ACC112 (cell line): ENCODE measurements around the gene STK16.
"Not testable (repeated sequence)": the region's sequence is repeated elsewhere in the genome, so short reads cannot be mapped to it uniquely, and the experiment has no call there.

Source experiments
- H2AFZ ChIP-seq: fragments of 200-600 bp; sonication (generic); one replicate; pipeline ENCODE4 v1.6.0; 2017; ENCODE audit warnings: antibody characterized with exemption, low read length; ENCODE audit not compliant: unreplicated experiment
- H3K27ac ChIP-seq: fragments of 200-600 bp; sonication (generic); 2 replicates; pipeline ENCODE4 v1.5.1; 2014; ENCODE audit warnings: low read depth, mild to moderate bottlenecking, antibody characterized with exemption, low read length, moderate library complexity
- H3K27me3 ChIP-seq: fragments of 200-600 bp; sonication (generic); 2 replicates; pipeline ENCODE4 v1.6.1; 2014; ENCODE audit warnings: mild to moderate bottlenecking, antibody characterized with exemption, low read length, moderate library complexity, mixed read lengths; ENCODE audit not compliant: insufficient read depth
- H3K36me3 ChIP-seq: fragments of 200-600 bp; sonication (generic); 2 replicates; pipeline ENCODE4 v1.6.1; 2016; ENCODE audit warnings: mild to moderate bottlenecking, antibody characterized with exemption, low read length, moderate library complexity, mixed read lengths; ENCODE audit not compliant: insufficient read depth
- H3K4me1 ChIP-seq: fragments of 200-600 bp; sonication (generic); one replicate; pipeline ENCODE4 v1.6.1; 2016; ENCODE audit warnings: low read length, mixed read lengths; ENCODE audit not compliant: insufficient read depth, unreplicated experiment, control insufficient read depth
- H3K4me3 ChIP-seq: fragments of 200-600 bp; sonication (generic); 2 replicates; pipeline ENCODE4 v1.5.1; 2014; ENCODE audit warnings: mild to moderate bottlenecking, low read depth, low read length
- H3K79me2 ChIP-seq: fragments of 200-600 bp; sonication (generic); one replicate; pipeline ENCODE4 v1.6.0; 2016; ENCODE audit warnings: low read length; ENCODE audit not compliant: control insufficient read depth, unreplicated experiment, insufficient read depth

The STK16 gene

DNA sequence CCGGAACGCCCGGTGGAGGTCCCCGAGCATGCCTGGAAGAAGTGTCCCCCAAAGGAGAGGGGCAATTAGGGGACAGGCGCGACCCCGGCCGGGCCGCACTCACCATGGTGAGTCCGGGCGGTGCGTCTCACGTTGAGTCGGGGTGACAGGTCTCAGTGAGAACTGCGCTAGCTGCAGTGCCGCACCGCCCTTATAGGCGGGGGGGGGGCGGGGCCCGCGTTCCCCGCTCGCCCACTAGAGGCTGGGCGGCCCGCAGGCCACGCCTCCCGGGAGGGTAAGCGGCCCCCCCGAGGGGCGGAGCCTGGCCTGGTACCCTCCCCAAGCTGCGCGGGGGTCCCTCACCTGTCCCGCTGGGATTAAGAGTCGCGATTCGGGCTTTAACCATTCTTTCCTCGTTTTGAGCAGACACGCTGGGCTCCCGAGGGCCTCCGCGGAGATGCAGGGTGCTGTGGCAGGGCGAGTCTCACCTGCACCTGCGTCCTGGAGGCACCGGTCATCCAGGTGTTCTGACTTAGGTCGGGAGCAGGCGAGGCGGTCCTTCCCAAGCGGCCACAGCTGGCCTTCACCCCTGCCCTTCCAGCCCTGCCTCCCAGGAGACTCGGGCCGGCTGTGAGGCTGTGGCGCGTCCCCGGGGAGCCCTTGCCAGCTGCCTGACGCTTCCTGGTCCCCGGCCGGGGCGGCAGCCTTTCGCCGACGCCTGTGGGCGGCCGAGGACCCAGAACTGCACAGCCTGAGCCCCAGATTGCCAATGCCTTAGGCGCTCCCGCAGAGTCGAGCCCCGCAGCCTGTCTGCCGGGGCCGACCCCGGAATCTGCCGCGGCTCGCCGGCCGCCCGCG, 8.7 kb downstream of the STK16 start, which contains the start of gene TUBA4A:
Gene TUBA4A, minus strand, starts transcription at position 166 of the 837 bp plus-strand sequence. Its CDS starts 60 bp downstream, at position 106.
- peak within 1 kb of the TSS; percentile 84 for H2AFZ ChIP-seq
- H3K36me3 ChIP-seq: peaks cover 4% of the 10 kb centered on the region; the same call in 1 of the 2 replicates
- peak within 1 kb of the TSS; percentile 90 for H3K4me3 ChIP-seq
- H3K79me2 ChIP-seq: peaks cover 19% of the 10 kb centered on the region
- H3K27me3 ChIP-seq: no peaks in the 10 kb centered on the region
- peak within 1 kb of the TSS; percentile 3; the same call in 1 of the 2 replicates for H3K27ac ChIP-seq
- peaks cover 32% of the 10 kb centered on the region for H3K4me1 ChIP-seq

DNA sequence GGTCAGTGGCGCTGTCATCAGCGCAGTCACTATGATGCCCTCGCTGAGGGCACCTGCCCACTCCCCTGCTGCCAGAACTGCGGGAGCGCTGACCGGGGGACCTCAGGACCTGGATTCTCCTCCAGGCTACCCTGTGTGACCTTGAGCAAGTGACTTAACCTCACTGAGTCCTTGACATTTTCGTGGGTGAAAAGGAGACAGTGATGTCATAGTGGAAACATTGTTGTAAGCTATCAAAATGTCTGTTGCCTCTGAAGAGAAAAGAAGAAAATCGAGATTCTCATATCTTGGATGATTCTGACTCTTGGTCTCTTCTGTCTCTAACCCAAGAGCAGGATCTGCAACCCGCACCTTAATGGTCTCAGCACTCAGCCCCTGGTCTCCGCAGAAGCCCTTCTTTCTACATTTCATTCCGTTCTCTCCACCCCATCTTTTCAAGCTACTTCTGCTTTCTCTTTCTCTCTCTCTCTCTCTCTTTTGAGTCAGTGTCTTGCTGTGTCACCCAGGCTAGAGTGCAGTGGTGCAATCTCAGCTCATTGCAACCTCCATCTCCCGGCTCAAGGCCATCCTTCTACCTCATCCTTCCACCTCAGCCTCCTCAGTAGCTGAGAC, 9.4 kb downstream of the STK16 start:
- no peak overlapping the region for H3K27ac ChIP-seq
- H3K27me3 ChIP-seq: no peaks in the 10 kb centered on the region
- H3K79me2 ChIP-seq: peaks cover 19% of the 10 kb centered on the region
- H3K4me3 ChIP-seq: peak overlapping the region; percentile 90
- H2AFZ ChIP-seq: peak overlapping the region; percentile 84
- H3K4me1 ChIP-seq: peaks cover 25% of the 10 kb centered on the region
- peaks cover 4% of the 10 kb centered on the region; the same call in 1 of the 2 replicates for H3K36me3 ChIP-seq

DNA sequence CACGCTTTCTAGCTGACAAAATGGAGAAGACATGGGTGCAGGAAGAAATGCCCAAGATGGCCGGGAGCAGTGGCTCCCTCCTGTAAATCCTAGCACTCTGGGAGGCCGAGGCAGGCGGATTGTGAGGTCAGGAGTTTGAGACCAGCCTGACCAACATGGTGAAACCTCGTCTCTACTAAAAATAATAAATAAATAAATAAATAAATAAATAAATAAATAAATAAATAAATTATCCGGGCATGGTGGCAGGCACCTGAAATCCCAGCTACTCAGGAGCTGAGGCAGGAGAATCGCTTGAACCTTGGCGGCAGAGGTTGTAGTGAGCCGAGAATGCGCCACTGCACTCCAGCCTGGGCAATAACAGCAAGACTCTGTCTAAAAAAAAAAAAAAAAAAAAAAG, 13.7 kb downstream of the STK16 start:
- H3K36me3 ChIP-seq, H2AFZ ChIP-seq, H3K79me2 ChIP-seq, H3K4me1 ChIP-seq, H3K27ac ChIP-seq, H3K27me3 ChIP-seq, H3K4me3 ChIP-seq: not testable (repeated sequence)

DNA sequence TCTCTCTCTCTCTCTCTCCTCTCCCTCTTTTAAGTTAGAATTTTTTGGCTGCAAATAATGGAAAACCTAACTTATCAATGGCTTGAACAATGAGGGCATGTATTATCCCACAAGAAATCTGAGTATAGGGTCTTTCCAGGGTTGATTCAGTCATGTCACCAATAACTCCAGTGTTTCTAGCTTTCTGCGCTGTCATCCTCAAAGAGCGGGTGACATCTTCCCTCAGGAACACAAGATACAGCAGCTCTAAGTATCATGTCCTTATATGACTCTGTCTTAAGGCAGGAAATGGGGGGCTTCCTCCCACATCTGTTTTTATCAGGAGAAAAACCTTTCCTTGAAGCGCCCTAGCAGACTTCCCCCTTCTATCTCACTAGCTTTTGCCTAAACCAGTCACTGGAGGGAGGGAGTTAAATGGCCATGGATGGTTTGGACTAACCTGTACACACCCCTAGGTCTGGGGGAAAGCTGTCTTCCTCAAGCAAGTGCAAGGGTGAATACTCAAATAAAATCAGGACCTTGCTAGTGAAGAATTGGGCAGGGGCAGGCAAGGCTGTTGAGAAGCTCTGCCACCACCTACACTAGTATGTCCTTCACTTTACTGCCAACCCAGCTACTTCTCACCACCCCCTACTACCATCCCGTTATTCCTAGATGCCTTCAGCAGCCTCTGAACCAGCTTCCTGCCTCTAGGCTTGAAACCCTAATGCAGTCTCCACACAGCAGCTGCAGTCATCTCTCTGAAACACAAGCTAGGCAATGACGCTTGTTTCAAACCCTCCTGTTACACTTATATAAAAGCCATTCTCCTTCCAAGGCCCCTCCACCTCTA, 16.0 kb downstream of the STK16 start:
- H3K27ac ChIP-seq: no peak overlapping the region
- no peaks in the 10 kb centered on the region for H3K79me2 ChIP-seq
- H3K27me3 ChIP-seq: no peaks in the 10 kb centered on the region
- H3K36me3 ChIP-seq: no peaks in the 10 kb centered on the region
- H3K4me1 ChIP-seq: no peaks in the 10 kb centered on the region
- H3K4me3 ChIP-seq: no peak overlapping the region
- H2AFZ ChIP-seq: no peak overlapping the region

DNA sequence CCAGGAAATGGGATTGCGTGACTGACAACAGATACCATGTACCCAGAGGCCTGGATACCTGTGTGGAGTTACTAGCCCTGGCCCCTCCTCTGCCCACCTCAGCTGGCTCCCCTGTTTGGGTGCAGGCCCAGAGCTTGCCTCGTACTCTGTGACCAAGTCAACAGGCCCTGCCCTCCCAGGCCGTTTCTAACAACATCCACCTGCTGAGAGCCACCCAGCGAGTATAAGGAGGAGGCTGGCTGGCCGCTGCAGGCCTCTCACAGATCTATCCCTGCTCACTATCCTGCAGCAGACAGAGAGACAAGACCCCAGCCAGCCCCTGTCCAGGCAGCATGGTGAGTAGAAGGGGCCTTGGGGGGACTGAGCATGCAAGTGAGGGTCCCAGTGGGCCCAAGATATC, 21.0 kb downstream of the STK16 start:
- Histone ChIP-seq H3K27ac (no peak overlapping the region), H3K4me3 (no peak overlapping the region)

DNA sequence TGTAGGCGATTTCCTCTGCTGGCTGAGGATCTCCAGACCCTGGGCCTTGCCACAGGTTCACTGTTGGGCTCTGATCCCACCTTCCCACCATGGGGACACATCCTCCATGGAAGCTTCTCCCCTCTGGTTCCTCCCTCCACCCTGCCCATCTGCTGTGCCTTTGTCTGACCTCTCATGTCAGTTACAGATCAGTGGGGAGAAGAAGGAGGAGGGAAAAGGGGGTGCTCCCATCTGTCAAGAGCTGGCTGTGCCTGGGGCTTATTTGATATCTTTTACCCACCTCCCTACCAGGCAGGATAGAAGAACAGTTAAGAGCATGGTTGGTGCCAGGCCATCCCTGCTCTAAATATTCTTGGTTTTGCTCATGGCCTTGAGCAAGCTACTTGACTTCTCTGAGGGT, 21.6 kb downstream of the STK16 start:
- Histone ChIP-seq H3K4me3 (no peak overlapping the region), H3K4me1 (no peaks in the 10 kb centered on the region), H3K36me3 (no peaks in the 10 kb centered on the region), H3K79me2 (no peaks in the 10 kb centered on the region), H3K27me3 (no peaks in the 10 kb centered on the region), H2AFZ (no peak overlapping the region), H3K27ac (no peak overlapping the region)

More for the DNA sequence above, 21.0 kb downstream of the STK16 start:
- Histone ChIP-seq H3K79me2 (no peaks in the 10 kb centered on the region), H3K36me3 (no peaks in the 10 kb centered on the region), H3K27me3 (no peaks in the 10 kb centered on the region), H3K4me1 (no peaks in the 10 kb centered on the region), H2AFZ (no peak overlapping the region)

DNA sequence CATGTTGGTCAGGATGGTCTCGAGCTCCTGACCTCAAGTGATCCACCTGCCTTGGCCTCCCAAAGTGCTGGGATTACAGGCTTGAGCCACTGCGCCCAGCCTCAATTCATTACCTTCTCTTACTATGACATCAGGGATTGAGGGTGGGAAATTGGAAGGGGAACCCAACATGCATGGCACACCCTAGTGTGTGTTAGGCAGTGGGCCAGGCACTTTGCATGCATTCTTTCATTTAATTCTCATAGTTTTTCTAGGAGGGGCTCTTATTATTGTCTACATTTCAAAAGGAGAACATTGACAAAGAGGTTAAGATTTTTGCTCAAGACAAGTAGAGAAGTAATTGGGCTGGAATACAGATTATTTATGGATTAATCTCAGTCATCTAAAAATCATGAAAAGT, 23.0 kb downstream of the STK16 start:
- H2AFZ ChIP-seq: no peak overlapping the region
- H3K4me3 ChIP-seq: no peak overlapping the region
- H3K79me2 ChIP-seq: no peaks in the 10 kb centered on the region
- H3K27ac ChIP-seq: no peak overlapping the region
- H3K27me3 ChIP-seq: no peaks in the 10 kb centered on the region
- H3K4me1 ChIP-seq: peaks cover 8% of the 10 kb centered on the region
- no peaks in the 10 kb centered on the region for H3K36me3 ChIP-seq

DNA sequence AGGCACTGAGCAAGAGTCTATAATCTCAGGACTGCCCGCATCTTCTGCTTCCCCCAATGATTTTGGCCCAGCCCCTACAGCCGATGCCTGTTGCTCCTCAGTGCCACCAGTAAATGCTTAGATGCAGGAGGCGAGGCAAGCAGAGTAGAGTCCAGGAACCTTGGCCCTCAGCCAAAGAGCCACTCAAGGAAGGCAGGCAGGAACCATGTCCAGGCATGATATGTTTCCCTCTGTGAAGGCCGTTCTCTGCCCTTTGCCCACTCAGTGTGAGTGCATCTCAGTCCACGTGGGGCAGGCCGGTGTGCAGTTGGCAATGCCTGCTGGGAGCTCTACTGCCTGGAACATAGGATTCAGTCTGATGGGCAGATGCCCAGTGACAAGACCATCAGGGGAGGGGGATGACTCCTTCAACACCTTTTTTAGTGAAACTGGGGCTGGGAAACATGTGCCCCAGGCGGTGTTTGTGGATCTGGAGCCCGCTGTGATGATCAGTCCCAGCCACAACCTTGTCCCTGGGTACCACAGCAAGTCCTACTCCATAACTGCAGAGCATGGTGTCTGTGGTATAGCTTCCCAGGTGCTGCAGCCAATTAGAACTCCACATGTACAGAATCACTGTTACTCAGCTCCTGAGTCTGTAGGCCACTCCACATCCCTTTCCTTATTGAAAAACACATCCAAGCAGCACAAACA, 24.2 kb downstream of the STK16 start:
- Histone ChIP-seq H3K27me3 (no peaks in the 10 kb centered on the region), H3K4me1 (peaks cover 17% of the 10 kb centered on the region), H3K4me3 (no peak overlapping the region), H3K36me3 (no peaks in the 10 kb centered on the region), H3K79me2 (no peaks in the 10 kb centered on the region), H3K27ac (no peak overlapping the region), H2AFZ (no peak overlapping the region)

DNA sequence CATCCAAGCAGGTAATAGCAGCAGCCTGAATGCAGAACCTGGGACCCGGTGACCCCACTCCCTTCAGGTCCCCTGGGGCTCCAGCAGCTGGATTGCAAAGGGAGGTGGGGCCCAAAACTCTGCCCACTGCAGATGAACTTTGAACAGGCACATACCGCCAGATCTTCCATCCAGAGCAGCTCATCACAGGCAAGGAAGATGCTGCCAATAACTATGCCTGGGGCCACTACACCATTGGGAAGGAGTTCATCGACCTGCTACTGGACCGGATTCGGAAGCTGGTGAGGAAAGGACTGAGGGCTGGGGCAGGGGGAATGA, 24.7 kb downstream of the STK16 start:
- no peaks in the 10 kb centered on the region for H3K27me3 ChIP-seq
- H3K36me3 ChIP-seq: no peaks in the 10 kb centered on the region
- H3K4me3 ChIP-seq: no peak overlapping the region
- no peaks in the 10 kb centered on the region for H3K79me2 ChIP-seq
- H2AFZ ChIP-seq: no peak overlapping the region
- H3K4me1 ChIP-seq: peaks cover 22% of the 10 kb centered on the region
- H3K27ac ChIP-seq: no peak overlapping the region

DNA sequence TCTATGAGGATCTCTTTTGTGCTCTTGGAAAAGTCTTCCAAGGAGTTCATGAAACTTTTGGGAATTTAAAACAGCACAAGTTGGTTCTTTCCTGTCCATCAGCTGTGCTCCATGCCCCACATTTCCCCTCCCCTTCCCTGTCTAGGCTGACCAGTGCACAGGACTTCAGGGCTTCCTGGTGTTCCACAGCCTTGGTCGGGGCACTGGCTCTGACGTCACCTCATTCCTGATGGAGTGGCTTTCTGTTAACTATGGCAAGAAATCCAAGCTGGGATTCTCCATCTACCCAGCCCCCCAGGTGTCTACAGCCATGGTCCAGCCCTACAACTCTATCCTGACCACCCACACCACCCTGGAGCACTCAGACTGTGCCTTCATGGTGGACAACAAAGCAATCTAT, 25.7 kb downstream of the STK16 start:
- Histone ChIP-seq H3K36me3 (no peaks in the 10 kb centered on the region), H3K4me1 (peaks cover 23% of the 10 kb centered on the region), H3K27me3 (no peaks in the 10 kb centered on the region), H3K4me3 (no peak overlapping the region), H2AFZ (no peak overlapping the region), H3K27ac (no peak overlapping the region), H3K79me2 (no peaks in the 10 kb centered on the region)
